Left lung (tissue), 10 donors: ENCODE data around the gene KRTAP12-4. TPM values are rescaled to one million over a fixed set of nuclear protein-coding genes. Genes with fewer than 3 reads are reported as not detected.
"Not testable (repeated sequence)": the region's sequence is repeated elsewhere in the genome, so short reads cannot be mapped to it uniquely, and the experiment has no call there.

ENCODE experiments used
- ATAC-seq: fragments of 200-7000 bp; cut with Tn5 transposase; one replicate; pipeline ENCODE4 v1.9.1; 2020; ENCODE audit warnings: moderate library complexity
- DNase-seq, 4 donors: peaks; one replicate each; pipeline ENCODE4 v3.0.0-alpha.2; 2013 to 2020
- H3K27ac ChIP-seq, 2 donors: fragments of 200-600 bp; sonication (generic) in 1 of 2; one replicate each; pipeline versions ENCODE4 v1.5.0 to v1.8.0; 2020 to 2021
- H3K27me3 ChIP-seq, 2 donors: fragments of 200-600 bp; sonication (generic) in 1 of 2; one replicate each; pipeline versions ENCODE4 v1.5.0 to v1.8.0; 2020 to 2021
- H3K36me3 ChIP-seq, 2 donors: fragments of 200-600 bp; sonication (generic) in 1 of 2; one replicate each; pipeline versions ENCODE4 v1.5.0 to v1.8.0; 2020 to 2021
- H3K4me1 ChIP-seq, 2 donors: fragments of 200-600 bp; one replicate each; pipeline ENCODE4 v1.8.0; 2021
- H3K4me3 ChIP-seq, 2 donors: fragments of 200-600 bp; sonication (generic) in 1 of 2; one replicate each; pipeline versions ENCODE4 v1.5.0 to v1.8.0; 2020 to 2021; ENCODE audit warnings: mild to moderate bottlenecking in 1 of 2
- H3K9me3 ChIP-seq, 2 donors: fragments of 200-600 bp; sonication (generic) in 1 of 2; one replicate each; pipeline versions ENCODE4 v1.5.0 to v1.8.0; 2020 to 2021
- CTCF ChIP-seq, 2 donors: fragments of 200-600 bp; sonication (generic) in 1 of 2; IDR thresholded peaks; one replicate each; pipeline versions ENCODE4 v1.5.0 to v1.8.0; 2021; ENCODE audit warnings: antibody characterized with exemption in 2 of 2
- intact Hi-C, 2 donors: fragments of 100-400 bp; cut with DNase I; formaldehyde crosslinking; loops; one replicate each; pipeline versions ENCODE4 v1.11.2 to v1.14.2; 2022
- polyA plus RNA-seq, 6 donors: library from polyadenylated mRNA; unstranded; fragments of 120-200 nt; gene quantifications; one replicate each; pipeline ENCODE4 v1.2.1, GENCODE V29; 2013; ENCODE audit not compliant: insufficient read length in 6 of 6
- total RNA-seq, 2 donors: library from RNA; stranded (reverse); fragmentation: NEBNext Ultra II Directional; extraction: Animal tissue kit (Norgen Biotek cat#: 25700); gene quantifications; one replicate each; pipeline ENCODE4 v1.2.1, GENCODE V29; 2021
- donor health status: DM: no; HTN: yes; CAD: no.
- donor health status: DM: no; HTN: no; CAD: no.

Gene KRTAP12-4
- total and polyA plus RNA-seq, 8 donors = not detected

- no peak overlapping the region for H3K27ac ChIP-seq
Observed at GRCh38 chr21:44613386-44614155, 40.9 kb downstream of the KRTAP12-4 start.

GRCh38 chr21:44612669-44613229 lies 41.7 kb downstream of the KRTAP12-4 start:
- peaks cover 0 to 36% of the 10 kb centered on the region in 2 donors for H3K27me3 ChIP-seq
- ATAC-seq = no peak
- H3K36me3 ChIP-seq = no peaks in the 10 kb centered on the region
- TF ChIP-seq CTCF (IDR thresholded peaks at IDR 0.05) = no peak
- intact Hi-C loops = no loop called here
- peak in 1 of 4 donors; percentile 78 for DNase-seq
- no peak overlapping the region for H3K4me3 ChIP-seq
- H3K9me3 ChIP-seq = peaks cover 0 to 27% of the 10 kb centered on the region in 2 donors
- no peak overlapping the region for H3K27ac ChIP-seq
- no peaks in the 10 kb centered on the region for H3K4me1 ChIP-seq

More at GRCh38 chr21:44613386-44614155, 40.9 kb downstream of the KRTAP12-4 start:
- Histone ChIP-seq H3K4me3 (no peak overlapping the region), H3K4me1 (no peaks in the 10 kb centered on the region), H3K27me3 (peaks cover 0 to 36% of the 10 kb centered on the region in 2 donors), H3K36me3 (no peaks in the 10 kb centered on the region), H3K9me3 (peaks cover 0 to 27% of the 10 kb centered on the region in 2 donors)
- DNase-seq (peak in 1 of 4 donors; percentile 57), ATAC-seq (no peak)
- TF ChIP-seq CTCF (IDR thresholded peaks at IDR 0.05) = no peak
- intact Hi-C loops = no loop called here

GRCh38 chr21:44612029-44612486 lies 42.4 kb downstream of the KRTAP12-4 start, which contains the start of gene KRTAP10-8:
TSS of gene KRTAP10-8 (plus strand) at chr21:44612079. CDS start at chr21:44612101, 22 bp downstream.
- H3K4me3 ChIP-seq = no peak within 1 kb of the TSS
- no peaks in the 10 kb centered on the region for H3K4me1 ChIP-seq
- ATAC-seq (no peak), DNase-seq (peak in 1 of 4 donors; percentile 56)
- no peak within 1 kb of the TSS for H3K27ac ChIP-seq
- no peaks in the 10 kb centered on the region for H3K36me3 ChIP-seq
- H3K27me3 ChIP-seq = peaks cover 0 to 36% of the 10 kb centered on the region in 2 donors
- H3K9me3 ChIP-seq = peaks cover 0 to 27% of the 10 kb centered on the region in 2 donors
- no peak for TF ChIP-seq CTCF (IDR thresholded peaks at IDR 0.05)
- intact Hi-C loops = no loop called here

GRCh38 chr21:44611551-44611950 lies 42.9 kb downstream of the KRTAP12-4 start:
- intact Hi-C loops = no loop called here
- Histone ChIP-seq H3K27me3 (peaks cover 0 to 36% of the 10 kb centered on the region in 2 donors), H3K4me1 (no peaks in the 10 kb centered on the region), H3K4me3 (no peak overlapping the region), H3K9me3 (peaks cover 0 to 29% of the 10 kb centered on the region in 2 donors), H3K27ac (no peak overlapping the region), H3K36me3 (no peaks in the 10 kb centered on the region)
- no peak for DNase-seq
- no peak for ATAC-seq
- no peak for TF ChIP-seq CTCF (IDR thresholded peaks at IDR 0.05)

- Histone ChIP-seq H3K9me3 (peaks cover 0 to 30% of the 10 kb centered on the region in 2 donors), H3K27me3 (peaks cover 0 to 26% of the 10 kb centered on the region in 2 donors)
- intact Hi-C loops, H3K4me3 ChIP-seq, H3K27ac ChIP-seq, DNase-seq, H3K36me3 ChIP-seq, ATAC-seq, H3K4me1 ChIP-seq: not testable (repeated sequence)
Observed at GRCh38 chr21:44610157-44610843, 44.2 kb downstream of the KRTAP12-4 start.
